Gastroesophageal sphincter (tissue), 4 donors: ENCODE data around the gene BICC1. TPM values are rescaled to one million over a fixed set of nuclear protein-coding genes. Genes with fewer than 3 reads are reported as not detected.

Experiments
- ATAC-seq: fragments of 150-250 bp; one replicate; pipeline ENCODE4 v1.9.1; 2016; ENCODE audit warnings: mild to moderate bottlenecking, moderate library complexity
- H3K27ac ChIP-seq, 4 donors: fragments of 200-600 bp; sonication (generic) in 3 of 4; 1 replicate in 3 of 4; 2 replicates in 1 of 4; pipeline ENCODE4 v1.5.1; 2016 to 2019
- H3K27me3 ChIP-seq: fragments of 200-600 bp; sonication (generic); one replicate; pipeline ENCODE4 v1.5.1; 2019
- H3K36me3 ChIP-seq, 2 donors: fragments of 200-600 bp; sonication (generic); one replicate each; pipeline ENCODE4 v1.5.1; 2019; ENCODE audit warnings: control low read depth in 1 of 2
- H3K4me1 ChIP-seq, 3 donors: fragments of 200-600 bp; sonication (generic); 1 replicate in 2 of 3; 2 replicates in 1 of 3; pipeline ENCODE4 v1.5.1; 2016 to 2019; ENCODE audit warnings: control low read depth in 2 of 3
- H3K4me3 ChIP-seq, 2 donors: fragments of 200-600 bp; sonication (generic); one replicate each; pipeline ENCODE4 v1.5.1; 2019; ENCODE audit warnings: mild to moderate bottlenecking in 1 of 2, moderate library complexity in 1 of 2
- H3K9me3 ChIP-seq, 3 donors: fragments of 200-600 bp; sonication (generic); one replicate each; pipeline ENCODE4 v1.5.1; 2017 to 2019; ENCODE audit warnings: control low read depth in 2 of 3
- CTCF ChIP-seq, 4 experiments: fragments of 200-600 bp in 2 of 4; fragments of 450-650 bp in 2 of 4; sonication (generic) in 1 of 4; IDR thresholded peaks; one replicate each; pipeline ENCODE4 v1.5.1; 2017 to 2019; ENCODE audit warnings: antibody characterized with exemption in 4 of 4, mild to moderate bottlenecking in 2 of 4, moderate library complexity in 2 of 4
- EP300 ChIP-seq: sonication (generic); formaldehyde crosslinking; IDR thresholded peaks from one replicate; pipeline ENCODE4 v1.6.1; 2017; ENCODE audit warnings: antibody characterized with exemption, mild to moderate bottlenecking
- POLR2A ChIP-seq, 2 donors: fragments of 450-650 bp; IDR thresholded peaks; one replicate each; pipeline ENCODE4 v1.6.1; 2017; ENCODE audit warnings: antibody characterized with exemption in 2 of 2, mild to moderate bottlenecking in 2 of 2, moderate library complexity in 1 of 2
- POLR2AphosphoS5 ChIP-seq: sonication (generic); formaldehyde crosslinking; IDR thresholded peaks from one replicate; pipeline ENCODE4 v1.6.1; 2017; ENCODE audit warnings: antibody characterized with exemption
- WGBS, 2 donors: methylation state at CpG; one replicate each; pipeline ENCODE4 v1.1.5; 2018; ENCODE audit warnings: low coverage in 1 of 2; 5-methylcytosine and 5-hydroxymethylcytosine counted together
- total RNA-seq, 4 donors: library from RNA; depleted of rRNA; stranded (reverse); fragments of >200 nt; gene quantifications; one replicate each; pipeline ENCODE4 v1.1.0, GENCODE V29; 2016

BICC1 gene
- 10 to 100 TPM; 18.6 to 27.8 (median 22.5) TPM for total RNA-seq

GRCh38 chr10:58512491-58513187 lies at the start of gene BICC1:
Gene BICC1, plus strand, starts transcription at chr10:58512872. Its CDS starts 272 bp downstream, at chr10:58513144.
- no peak for TF ChIP-seq EP300
- peak; percentile 33 to 62 for TF ChIP-seq POLR2A (IDR thresholded peaks at IDR 0.05)
- TF ChIP-seq CTCF (IDR thresholded peaks at IDR 0.05), result peak in 1 of 4 experiments; percentile 49
- TF ChIP-seq POLR2AphosphoS5, result no peak

GRCh38 chr10:58464956-58465355 lies 47.7 kb upstream of the BICC1 start:
- Histone ChIP-seq H3K36me3 (no peaks in the 10 kb centered on the region), H3K9me3 (no peaks in the 10 kb centered on the region), H3K27me3 (no peaks in the 10 kb centered on the region), H3K4me3 (no peak overlapping the region), H3K4me1 (no peaks in the 10 kb centered on the region), H3K27ac (no peak overlapping the region)
- TF ChIP-seq POLR2AphosphoS5, result no peak
- no peak for TF ChIP-seq POLR2A (IDR thresholded peaks at IDR 0.05)
- TF ChIP-seq EP300, result no peak
- no peak for TF ChIP-seq CTCF (IDR thresholded peaks at IDR 0.05)
- ATAC-seq, result no peak
- WGBS, 2 donors, result 80% methylated on average over 1 of the region's 2 CpGs; no CpG with 5 or more reads in 1 of the 2 donors

More at GRCh38 chr10:58512491-58513187, at the start of gene BICC1:
- WGBS, 2 donors, result 0% methylated on average over 10 to 12 of the region's 82 CpGs
- H3K4me1 ChIP-seq, result peaks cover 0 to 43% (median 3%) of the 10 kb centered on the region in 3 donors
- H3K9me3 ChIP-seq, result no peaks in the 10 kb centered on the region
- no peaks in the 10 kb centered on the region for H3K36me3 ChIP-seq
- peak within 1 kb of the TSS; percentile 81 to 82 for H3K4me3 ChIP-seq
- peak; percentile 85 for ATAC-seq
- no peaks in the 10 kb centered on the region for H3K27me3 ChIP-seq
- H3K27ac ChIP-seq, result peak within 1 kb of the TSS; percentile 76 to 92 (median 90)

GRCh38 chr10:58465629-58466028 lies 47.0 kb upstream of the BICC1 start:
- WGBS, 2 donors, result 67 to 89% methylated on average over 1 to 3 of the region's 4 CpGs
- no peak overlapping the region for H3K4me3 ChIP-seq
- H3K4me1 ChIP-seq, result no peaks in the 10 kb centered on the region
- no peak for ATAC-seq
- H3K9me3 ChIP-seq, result no peaks in the 10 kb centered on the region
- no peak overlapping the region for H3K27ac ChIP-seq
- no peaks in the 10 kb centered on the region for H3K27me3 ChIP-seq
- no peaks in the 10 kb centered on the region for H3K36me3 ChIP-seq
- TF ChIP-seq POLR2AphosphoS5 (no peak), EP300 (no peak), POLR2A (IDR thresholded peaks at IDR 0.05) (no peak), CTCF (IDR thresholded peaks at IDR 0.05) (no peak)

- 75 to 78% methylated on average over 1 to 2 of the region's 2 CpGs for WGBS, 2 donors
- Histone ChIP-seq H3K36me3 (no peaks in the 10 kb centered on the region), H3K4me3 (no peak overlapping the region), H3K4me1 (no peaks in the 10 kb centered on the region), H3K27me3 (no peaks in the 10 kb centered on the region), H3K9me3 (no peaks in the 10 kb centered on the region), H3K27ac (no peak overlapping the region)
- ATAC-seq, result no peak
- TF ChIP-seq EP300 (no peak), POLR2A (IDR thresholded peaks at IDR 0.05) (no peak), CTCF (IDR thresholded peaks at IDR 0.05) (no peak), POLR2AphosphoS5 (no peak)
These were observed 44.6 kb upstream of the BICC1 start for GRCh38 chr10:58467931-58468635.
